SK-N-MC (cell line): ENCODE results near the gene ALOX15B.

Experiments
- EZH2 ChIP-seq: fragments of 200-600 bp; sonication (generic); IDR thresholded peaks from one replicate; pipeline ENCODE4 v1.6.1; 2017; ENCODE audit warnings: antibody characterized with exemption
- FOXP2 ChIP-seq: optimal IDR thresholded peaks from 2 replicates; pipeline ENCODE3; 2011; ENCODE audit warnings: mild to moderate bottlenecking, moderate library complexity; ENCODE audit not compliant: insufficient read depth; ENCODE audit errors: extremely low read length, control extremely low read depth
- POLR2AphosphoS5 ChIP-seq: IDR thresholded peaks from 2 replicates; pipeline ENCODE4 v1.6.1; 2012; ENCODE audit warnings: mild to moderate bottlenecking, low read depth, low read length, borderline replicate concordance

- TF ChIP-seq POLR2AphosphoS5: no peak
- no peak for TF ChIP-seq EZH2
- TF ChIP-seq FOXP2: no peak
Measured at GRCh38 chr17:8041979-8042378, 3.1 kb downstream of the ALOX15B start.
